Astrocyte of the cerebellum (primary cell): ENCODE data around the gene ANKFN1.

Experiments used
- DNase-seq: peaks from one replicate; pipeline ENCODE4 v3.0.0-alpha.2; 2011; ENCODE audit warnings: low read depth
- H3K4me3 ChIP-seq: 2 replicates; pipeline ENCODE4 v1.5.1; 2011; ENCODE audit warnings: mild to moderate bottlenecking, low read depth, low read length, moderate library complexity
- CTCF ChIP-seq: IDR thresholded peaks from 2 replicates; pipeline ENCODE4 v1.5.1; 2012; ENCODE audit warnings: low read length, low read depth, moderate library complexity, mild to moderate bottlenecking; ENCODE audit errors: missing control alignments
- in situ Hi-C: cut with HindIII; loops from 2 replicates; pipeline ENCODE4 v1.10.0; 2017; ENCODE audit warnings: low sequenced_read_pairs

The ANKFN1 gene

GRCh38 chr17:56290101-56290801 lies 137.0 kb downstream of the ANKFN1 start:
- no peak overlapping the region for H3K4me3 ChIP-seq
- in situ Hi-C loops = loop anchor here (5.0 kb wide), 1 partner anchor 73 kb away; no protein-coding TSS in a partner anchor
- DNase-seq = no peak
- no peak for TF ChIP-seq CTCF

- TF ChIP-seq CTCF = no peak
These were observed 137.5 kb downstream of the ANKFN1 start for GRCh38 chr17:56290802-56291118.

GRCh38 chr17:56291226-56291805 lies 138.0 kb downstream of the ANKFN1 start:
- TF ChIP-seq CTCF = no peak
- no peak for DNase-seq
- in situ Hi-C loops = loop anchor here (5.0 kb wide), 1 partner anchor 74 kb away; no protein-coding TSS in a partner anchor
- no peak overlapping the region for H3K4me3 ChIP-seq

More at GRCh38 chr17:56290802-56291118, 137.5 kb downstream of the ANKFN1 start:
- no peak overlapping the region for H3K4me3 ChIP-seq
- DNase-seq = no peak
- in situ Hi-C loops = loop anchor here (5.0 kb wide), 1 partner anchor 73 kb away; no protein-coding TSS in a partner anchor

- in situ Hi-C loops = loop anchor here (5.0 kb wide), 1 partner anchor 75 kb away; no protein-coding TSS in a partner anchor
- no peak for TF ChIP-seq CTCF
- H3K4me3 ChIP-seq = no peak overlapping the region
- DNase-seq = peak; percentile 51
These were observed 138.7 kb downstream of the ANKFN1 start for GRCh38 chr17:56292010-56292409.

- in situ Hi-C loops = loop anchor here (5.0 kb wide), 1 partner anchor 75 kb away; no protein-coding TSS in a partner anchor
- no peak overlapping the region for H3K4me3 ChIP-seq
- no peak for DNase-seq
- TF ChIP-seq CTCF = no peak
These were observed 139.3 kb downstream of the ANKFN1 start for GRCh38 chr17:56292578-56292977.

- in situ Hi-C loops = no loop called here
- DNase-seq = peak; percentile 28
- no peak for TF ChIP-seq CTCF
- no peak overlapping the region for H3K4me3 ChIP-seq
These were observed 143.9 kb downstream of the ANKFN1 start for GRCh38 chr17:56297184-56297583.
